ENCODE data around the gene RPN1.

- TF ChIP-seq CTCF (IDR thresholded peaks at IDR 0.05), result no peak
- TF ChIP-seq EZH2 (IDR thresholded peaks at IDR 0.05; ENCODE audit: borderline replicate concordance, insufficient read depth, low read depth, low read length, poor library complexity, severe bottlenecking), result no peak
Observed at GRCh38 chr3:128587391-128587790, 63.2 kb downstream of the RPN1 start.

Measured in B cell (primary cell).